Neuronal stem cell (in vitro differentiated cells): ENCODE measurements around the gene MOXD1.

Experiments
- DNase-seq: peaks from one replicate; pipeline ENCODE4 v3.0.0-alpha.2; 2013; ENCODE audit warnings: low spot score
- H2AFZ ChIP-seq: one replicate; pipeline ENCODE4 v1.6.1; 2013; ENCODE audit warnings: mild to moderate bottlenecking, low read length, inconsistent platforms
- H2AK5ac ChIP-seq: 2 replicates; pipeline ENCODE4 v1.6.1; 2013; ENCODE audit warnings: low read depth, mild to moderate bottlenecking, inconsistent platforms, low read length, moderate library complexity, mixed read lengths
- H2BK120ac ChIP-seq: 2 replicates; pipeline ENCODE4 v1.6.1; 2013; ENCODE audit warnings: low read depth, mild to moderate bottlenecking, inconsistent platforms, low read length, moderate library complexity, mixed read lengths
- H2BK12ac ChIP-seq: one replicate; pipeline ENCODE4 v1.6.1; 2013; ENCODE audit warnings: low read length, inconsistent platforms
- H2BK15ac ChIP-seq: 2 replicates; pipeline ENCODE4 v1.6.1; 2013; ENCODE audit warnings: mild to moderate bottlenecking, low read length, inconsistent platforms, mixed read lengths
- H2BK5ac ChIP-seq: one replicate; pipeline ENCODE4 v1.6.1; 2013; ENCODE audit warnings: inconsistent platforms, mild to moderate bottlenecking, low read length, moderate library complexity
- H3K14ac ChIP-seq: one replicate; pipeline ENCODE4 v1.6.1; 2013; ENCODE audit warnings: low read length, inconsistent platforms
- H3K18ac ChIP-seq: 2 replicates; pipeline ENCODE4 v1.6.1; 2013; ENCODE audit warnings: low read length, inconsistent platforms
- H3K23ac ChIP-seq: 2 replicates; pipeline ENCODE4 v1.6.1; 2013; ENCODE audit warnings: low read depth, mild to moderate bottlenecking, mixed read lengths, low read length, inconsistent platforms; ENCODE audit not compliant: poor library complexity
- H3K27ac ChIP-seq: replicated peaks from 3 replicates; pipeline ENCODE4 v1.5.1; 2013; ENCODE audit warnings: low read length, inconsistent platforms
- H3K27me3 ChIP-seq, 3 experiments: 2 replicates each; pipeline ENCODE4 v1.6.1; 2013; ENCODE audit warnings: low read length in 3 of 3, mild to moderate bottlenecking in 2 of 3, inconsistent platforms in 1 of 3, low read depth in 1 of 3, mixed read lengths in 1 of 3, moderate library complexity in 1 of 3; ENCODE audit not compliant: control insufficient read depth in 3 of 3, insufficient read depth in 3 of 3
- H3K36me3 ChIP-seq, 2 donors: replicated peaks in 1 of 2; 2 replicates each; pipeline ENCODE4 v1.6.1; 2013; ENCODE audit warnings: low read length in 2 of 2; ENCODE audit not compliant: control insufficient read depth in 2 of 2, insufficient read depth in 2 of 2
- H3K4ac ChIP-seq: 2 replicates; pipeline ENCODE4 v1.6.1; 2013; ENCODE audit warnings: inconsistent platforms, mild to moderate bottlenecking, low read length, moderate library complexity
- H3K4me1 ChIP-seq, 2 donors: 1 replicate in 1 of 2; 2 replicates in 1 of 2; pipeline ENCODE4 v1.6.1; 2013; ENCODE audit warnings: low read length in 2 of 2, low read depth in 1 of 2; ENCODE audit not compliant: control insufficient read depth in 2 of 2, insufficient read depth in 1 of 2
- H3K4me2 ChIP-seq: one replicate; pipeline ENCODE4 v1.6.1; 2013; ENCODE audit warnings: mild to moderate bottlenecking, low read length, inconsistent platforms; ENCODE audit not compliant: insufficient read depth, poor library complexity, severe bottlenecking
- H3K4me3 ChIP-seq, 2 donors: 2 replicates each; pipeline ENCODE4 v1.5.1; 2013; ENCODE audit warnings: low read length in 2 of 2, mild to moderate bottlenecking in 2 of 2, inconsistent platforms in 1 of 2, moderate library complexity in 1 of 2
- H3K79me1 ChIP-seq: one replicate; pipeline ENCODE4 v1.6.1; 2013; ENCODE audit warnings: low read depth, mild to moderate bottlenecking, inconsistent platforms, low read length, moderate library complexity
- H3K9ac ChIP-seq: one replicate; pipeline ENCODE4 v1.6.1; 2013; ENCODE audit warnings: mild to moderate bottlenecking, low read depth, low read length, inconsistent platforms; ENCODE audit not compliant: poor library complexity
- H3K9me3 ChIP-seq, 2 donors: replicated peaks in 1 of 2; 2 replicates each; pipeline versions ENCODE3 to v1.6.1; 2013; ENCODE audit warnings: low read length in 2 of 2, mild to moderate bottlenecking in 2 of 2, inconsistent platforms in 1 of 2, low read depth in 1 of 2, mixed read lengths in 1 of 2, moderate library complexity in 1 of 2; ENCODE audit not compliant: control insufficient read depth in 2 of 2, insufficient read depth in 1 of 2
- H4K8ac ChIP-seq: one replicate; pipeline ENCODE4 v1.6.1; 2013; ENCODE audit warnings: low read depth, mild to moderate bottlenecking, inconsistent platforms, low read length, moderate library complexity
- H4K91ac ChIP-seq: one replicate; pipeline ENCODE4 v1.6.1; 2013; ENCODE audit warnings: low read length, low read depth, mild to moderate bottlenecking, inconsistent platforms; ENCODE audit not compliant: poor library complexity
- WGBS, 2 donors: extraction: QIAGEN DNeasy Blood & Tissue Kit; methylation state at CpG; one replicate each; pipeline ENCODE4 v1.1.7; 2013; ENCODE audit warnings: missing lambda C conversion rate in 2 of 2, mixed read lengths in 1 of 2; ENCODE audit not compliant: insufficient read length in 2 of 2, insufficient replicate concordance in 1 of 2; ENCODE audit errors: extremely low coverage in 2 of 2; 5-methylcytosine and 5-hydroxymethylcytosine counted together

Gene MOXD1

DNA sequence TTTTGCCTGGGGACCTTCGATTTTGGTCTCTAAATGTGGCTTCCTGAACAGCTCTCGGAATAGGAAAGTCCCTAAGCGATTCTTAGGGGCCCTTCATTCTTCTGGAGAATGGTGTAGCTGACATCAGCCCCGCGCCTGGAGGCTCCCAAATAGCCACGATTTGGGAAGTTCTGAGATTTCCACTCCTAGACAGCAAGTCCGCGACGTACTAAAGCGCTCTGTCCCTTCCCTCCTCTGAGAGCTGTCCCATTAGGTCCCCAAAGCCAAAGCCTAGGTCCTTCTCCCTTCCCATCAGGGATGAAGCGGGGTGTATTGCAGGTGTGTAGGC is 756 bp downstream of the MOXD1 start:
- DNase-seq = peak; percentile 9
- Histone ChIP-seq H2BK120ac (no peak overlapping the region), H4K8ac (no peak overlapping the region), H3K9me3 (peaks cover 0 to 2% of the 10 kb centered on the region in 2 donors), H4K91ac (no peak overlapping the region), H3K23ac (no peak overlapping the region), H3K36me3 (no peaks in the 10 kb centered on the region), H3K14ac (no peak overlapping the region), H3K27me3 (peaks cover 5 to 71% (median 30%) of the 10 kb centered on the region in 3 experiments), H2BK12ac (no peak overlapping the region), H2AK5ac (no peak overlapping the region), H2BK15ac (no peak overlapping the region), H3K18ac (no peak overlapping the region), H2AFZ (peak overlapping the region; percentile 99), H3K4me1 (peaks cover 0 to 3% of the 10 kb centered on the region in 2 donors), H3K27ac (no peak overlapping the region), H3K79me1 (no peaks in the 10 kb centered on the region), H3K9ac (no peak overlapping the region), H3K4me2 (peak overlapping the region; percentile 76), H3K4ac (no peak overlapping the region), H2BK5ac (no peak overlapping the region), H3K4me3 (peak overlapping the region; percentile 53 to 90)
- no CpG with 5 or more reads among the region's 11 CpGs for WGBS, 2 donors

DNA sequence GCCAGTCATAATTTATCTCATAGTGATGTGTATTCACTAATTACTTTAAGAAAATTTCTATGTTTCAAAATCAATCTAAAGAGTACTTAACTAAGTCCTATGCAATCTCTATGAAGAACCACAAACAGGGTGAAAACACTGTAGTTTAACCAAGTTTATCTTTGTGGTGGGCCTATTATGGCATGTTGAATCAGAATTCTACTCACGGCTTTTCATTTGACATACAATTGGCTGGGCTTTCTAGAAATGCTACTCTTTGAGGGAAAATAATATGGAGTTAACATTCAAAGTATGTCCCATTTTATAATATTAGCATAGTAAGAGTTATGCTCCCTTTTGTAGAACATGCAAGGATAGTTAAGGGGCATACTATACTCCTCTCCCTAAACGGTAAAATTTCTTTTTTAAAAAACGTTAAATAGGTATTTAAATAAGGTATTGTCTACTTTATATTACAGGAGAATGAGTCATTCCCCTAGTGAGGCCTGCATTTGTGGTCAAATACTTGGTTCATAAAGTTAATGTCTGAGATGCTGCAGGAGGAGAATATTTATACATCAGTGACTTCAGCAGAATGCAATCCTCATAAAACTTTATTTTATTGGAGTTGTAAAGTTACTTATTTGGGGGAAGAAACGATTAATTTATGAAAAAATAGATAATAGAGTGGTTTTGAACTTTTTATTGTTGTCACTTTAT is 1.8 kb downstream of the MOXD1 start:
- Histone ChIP-seq H2BK12ac (no peak overlapping the region), H3K23ac (no peak overlapping the region), H3K36me3 (no peaks in the 10 kb centered on the region), H2BK120ac (no peak overlapping the region), H2BK5ac (no peak overlapping the region), H3K9me3 (peaks cover 0 to 2% of the 10 kb centered on the region in 2 donors), H2BK15ac (no peak overlapping the region), H3K4me3 (no peak overlapping the region), H2AK5ac (no peak overlapping the region), H3K27me3 (peaks cover 5 to 61% (median 30%) of the 10 kb centered on the region in 3 experiments), H3K14ac (no peak overlapping the region), H3K4me2 (no peak overlapping the region), H3K4me1 (peaks cover 0 to 3% of the 10 kb centered on the region in 2 donors), H3K4ac (no peak overlapping the region), H3K9ac (no peak overlapping the region), H3K79me1 (no peaks in the 10 kb centered on the region), H2AFZ (no peak overlapping the region), H3K18ac (no peak overlapping the region), H3K27ac (no peak overlapping the region), H4K8ac (no peak overlapping the region), H4K91ac (no peak overlapping the region)
- WGBS, 2 donors = 100% methylated on average over 1 of the region's 4 CpGs
- DNase-seq = no peak

- Histone ChIP-seq H2AK5ac (no peak overlapping the region), H3K79me1 (peaks cover 3% of the 10 kb centered on the region), H3K9me3 (peaks cover 0 to 6% of the 10 kb centered on the region in 2 donors), H2BK120ac (no peak overlapping the region), H2BK12ac (no peak overlapping the region), H2AFZ (no peak overlapping the region), H3K27ac (no peak overlapping the region), H3K4me3 (no peak overlapping the region), H4K91ac (no peak overlapping the region), H3K27me3 (peaks cover 0 to 17% (median 3%) of the 10 kb centered on the region in 3 experiments), H3K14ac (no peak overlapping the region), H2BK15ac (no peak overlapping the region), H4K8ac (no peak overlapping the region), H3K4ac (no peak overlapping the region), H3K18ac (no peak overlapping the region), H3K23ac (no peak overlapping the region), H3K4me2 (no peak overlapping the region), H3K4me1 (peaks cover 5 to 9% of the 10 kb centered on the region in 2 donors), H3K36me3 (peaks cover 0 to 1% of the 10 kb centered on the region in 2 donors), H2BK5ac (no peak overlapping the region), H3K9ac (no peak overlapping the region)
- no peak for DNase-seq
- no CpG with 5 or more reads among the region's 2 CpGs for WGBS, 2 donors
These were observed 6.2 kb downstream of the MOXD1 start for GRCh38 chr6:132395015-132395597.

GRCh38 chr6:132392792-132393191 is 8.5 kb downstream of the MOXD1 start:
- no peak overlapping the region for H3K4me2 ChIP-seq
- WGBS, 2 donors = no CpG with 5 or more reads among the region's 2 CpGs
- H3K4me3 ChIP-seq = no peak overlapping the region
- H2BK15ac ChIP-seq = no peak overlapping the region
- peaks cover 5 to 9% of the 10 kb centered on the region in 2 donors for H3K4me1 ChIP-seq
- no peak overlapping the region for H2BK5ac ChIP-seq
- H2BK120ac ChIP-seq = no peak overlapping the region
- no peaks in the 10 kb centered on the region for H3K27me3 ChIP-seq
- H3K36me3 ChIP-seq = peaks cover 0 to 1% of the 10 kb centered on the region in 2 donors
- peaks cover 0 to 6% of the 10 kb centered on the region in 2 donors for H3K9me3 ChIP-seq
- H4K8ac ChIP-seq = no peak overlapping the region
- no peak overlapping the region for H3K4ac ChIP-seq
- H4K91ac ChIP-seq = no peak overlapping the region
- H2BK12ac ChIP-seq = no peak overlapping the region
- no peak overlapping the region for H3K23ac ChIP-seq
- peaks cover 3% of the 10 kb centered on the region for H3K79me1 ChIP-seq
- H2AK5ac ChIP-seq = no peak overlapping the region
- no peak overlapping the region for H3K18ac ChIP-seq
- H2AFZ ChIP-seq = no peak overlapping the region
- no peak overlapping the region for H3K14ac ChIP-seq
- no peak overlapping the region for H3K9ac ChIP-seq
- DNase-seq = no peak
- H3K27ac ChIP-seq = no peak overlapping the region
